ENCODE results near the gene NAA30. TPM values are rescaled to one million over a fixed set of nuclear protein-coding genes. Genes with fewer than 3 reads are reported as not detected.

Gene NAA30
- total and polyA plus RNA-seq, 9 of the 15 experiments (the other 6 are each of a cell fraction or from before 2014, with no cell fraction given), result 2.2 to 8.0 (median 6.9) TPM

- no peak for TF ChIP-seq ZNF551 (CRISPR knock-in tag; IDR thresholded peaks at IDR 0.05)
- no peak for TF ChIP-seq KLF16 (IDR thresholded peaks at IDR 0.05)
- no peak for TF ChIP-seq MLX (CRISPR knock-in tag; conservative IDR thresholded peaks at IDR 0.05)
- TF ChIP-seq DDX20 (tag; IDR thresholded peaks at IDR 0.05; ENCODE audit: low read depth), result no peak
- no peak for TF ChIP-seq PBX2 (CRISPR knock-in tag; IDR thresholded peaks at IDR 0.05; ENCODE audit: low read depth)
- no peak for TF ChIP-seq PBX2 (tag; conservative IDR thresholded peaks at IDR 0.05; ENCODE audit: low read depth)
- TF ChIP-seq MXI1 (IDR thresholded peaks at IDR 0.05; ENCODE audit: low read depth, low read length), result no peak
- no peak for TF ChIP-seq ATF4 (CRISPR knock-in tag; IDR thresholded peaks at IDR 0.05)
- no peak for TF ChIP-seq THRA (IDR thresholded peaks at IDR 0.05)
- TF ChIP-seq ZBTB49 (CRISPR knock-in tag; IDR thresholded peaks at IDR 0.05; ENCODE audit: borderline replicate concordance), result no peak
- no peak for TF ChIP-seq NEUROD1 (IDR thresholded peaks at IDR 0.05; ENCODE audit: borderline replicate concordance, low read depth, low read length, partially characterized antibody)
- TF ChIP-seq NFE2L1 (tag; IDR thresholded peaks at IDR 0.05; ENCODE audit: borderline replicate concordance, low read depth), result no peak
- TF ChIP-seq CTBP1 (IDR thresholded peaks at IDR 0.05; ENCODE audit: borderline replicate concordance), result no peak
- no peaks in the 10 kb centered on the region; a peak in 1 of 5 replicates for H3K4me1 ChIP-seq (replicated peaks in 1 of 2; ENCODE audit: control insufficient read depth in 2 of 2, insufficient read depth in 2 of 2, low read length in 2 of 2)
- FAIRE-seq (no peak), ATAC-seq (no peak), DNase-seq (ENCODE audit: extremely low read depth in 1 of 4, low spot score in 3 of 4) (no peak)
- intact Hi-C loops (cut with micrococcal nuclease), result no loop called here
- in situ Hi-C loops (cut with MboI), result no loop called here
- no peak overlapping the region for H2AFZ ChIP-seq (ENCODE audit: low read depth, low read length)
- no peak overlapping the region for H3K4me2 ChIP-seq (ENCODE audit: insufficient read depth, low read length)
- no peaks in the 10 kb centered on the region for H3K36me3 ChIP-seq (ENCODE audit: control insufficient read depth, insufficient read depth, low read length)
- H3K9me1 ChIP-seq (ENCODE audit: control insufficient read depth, insufficient read depth, low read length), result no peaks in the 10 kb centered on the region
- no peaks in the 10 kb centered on the region for H3K9me3 ChIP-seq (replicated peaks; ENCODE audit: control insufficient read depth, insufficient read depth, low read depth, low read length)
- no peak overlapping the region for H3K4me3 ChIP-seq
- ChIA-PET POLR2A (interaction anchor here (0.8 to 1.0 kb wide), 2 partner anchors 11 to 12 kb away, joined by 3 to 4 read pairs; no protein-coding TSS in a partner anchor), CTCF (ENCODE audit: low intra/inter-chr PET ratio) (no interaction called here)
- H3K27me3 ChIP-seq (ENCODE audit: control insufficient read depth in 2 of 2, insufficient read depth in 2 of 2, low read length in 2 of 2), result no peaks in the 10 kb centered on the region
- H3K79me2 ChIP-seq (ENCODE audit: control insufficient read depth, insufficient read depth, low read length), result no peaks in the 10 kb centered on the region
- no peak overlapping the region for H3K27ac ChIP-seq (ENCODE audit: extremely low read depth, low read depth, low read length)
- H3K9ac ChIP-seq (ENCODE audit: insufficient read depth in 1 of 2, low read depth in 2 of 2, low read length in 2 of 2), result no peak overlapping the region
- no peaks in the 10 kb centered on the region for H4K20me1 ChIP-seq (replicated peaks; ENCODE audit: control insufficient read depth, insufficient read depth, low read length)
- no TSS peak for BruUV-seq (replicated peaks)
Measured at GRCh38 chr14:57383125-57383745, 7.2 kb upstream of the NAA30 start.
